Testis (tissue), 2 donors: Measurements from ENCODE around the gene MEG3.

Experiments used
- POLR2A ChIP-seq: fragments of 450-650 bp; IDR thresholded peaks from one replicate; pipeline ENCODE4 v1.6.1; 2017; ENCODE audit warnings: antibody characterized with exemption, mild to moderate bottlenecking, moderate library complexity
- TF ChIP-seq, protein P1 (sequence below), 3 experiments: fragments of 450-650 bp in 2 of 3; fragments of 200-600 bp in 1 of 3; sonication (generic) in 1 of 3; IDR thresholded peaks; one replicate each; pipeline ENCODE4 v1.5.1; 2016 to 2019; ENCODE audit warnings: antibody characterized with exemption in 3 of 3, mild to moderate bottlenecking in 2 of 3, moderate library complexity in 1 of 3

DNA sequence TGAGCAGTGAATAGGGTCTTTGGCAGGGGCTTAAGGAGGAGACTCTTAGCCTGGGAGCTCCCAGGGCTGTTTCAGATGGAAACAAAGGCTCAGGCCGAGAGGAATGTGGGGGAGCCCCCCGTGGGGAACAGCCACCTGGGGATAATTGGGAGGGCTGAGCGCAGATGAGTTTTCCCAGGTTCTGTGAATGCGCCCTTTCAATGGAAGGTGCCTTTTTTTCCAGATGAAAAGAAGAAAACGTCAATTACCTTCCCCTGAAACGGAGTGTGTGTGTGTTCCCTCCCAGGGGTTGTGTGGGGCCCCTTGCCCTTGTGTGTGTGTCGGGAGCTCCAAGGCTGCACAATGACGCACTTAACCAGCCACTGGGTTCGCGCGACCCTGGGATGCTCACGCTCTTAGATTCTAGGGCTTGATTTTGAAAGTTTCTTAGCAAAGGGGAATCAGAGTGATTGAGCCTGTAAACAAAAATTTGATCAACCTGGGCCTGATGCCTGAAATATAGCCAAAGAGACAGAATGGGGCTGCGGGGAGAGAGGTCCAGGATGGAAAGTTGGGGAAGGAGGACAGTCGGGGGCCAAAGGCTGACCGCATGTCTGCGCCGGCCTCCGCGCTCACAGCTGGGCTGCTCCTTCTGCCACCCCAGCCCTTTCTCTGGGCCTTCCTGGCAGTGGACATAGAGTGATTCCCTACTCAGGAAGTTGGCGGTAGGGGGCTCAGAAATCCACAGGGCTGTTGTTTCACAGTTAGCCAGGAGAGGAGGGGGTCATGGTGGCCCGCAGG, 14.6 kb downstream of the MEG3 start:
- TF ChIP-seq, protein P1, sequence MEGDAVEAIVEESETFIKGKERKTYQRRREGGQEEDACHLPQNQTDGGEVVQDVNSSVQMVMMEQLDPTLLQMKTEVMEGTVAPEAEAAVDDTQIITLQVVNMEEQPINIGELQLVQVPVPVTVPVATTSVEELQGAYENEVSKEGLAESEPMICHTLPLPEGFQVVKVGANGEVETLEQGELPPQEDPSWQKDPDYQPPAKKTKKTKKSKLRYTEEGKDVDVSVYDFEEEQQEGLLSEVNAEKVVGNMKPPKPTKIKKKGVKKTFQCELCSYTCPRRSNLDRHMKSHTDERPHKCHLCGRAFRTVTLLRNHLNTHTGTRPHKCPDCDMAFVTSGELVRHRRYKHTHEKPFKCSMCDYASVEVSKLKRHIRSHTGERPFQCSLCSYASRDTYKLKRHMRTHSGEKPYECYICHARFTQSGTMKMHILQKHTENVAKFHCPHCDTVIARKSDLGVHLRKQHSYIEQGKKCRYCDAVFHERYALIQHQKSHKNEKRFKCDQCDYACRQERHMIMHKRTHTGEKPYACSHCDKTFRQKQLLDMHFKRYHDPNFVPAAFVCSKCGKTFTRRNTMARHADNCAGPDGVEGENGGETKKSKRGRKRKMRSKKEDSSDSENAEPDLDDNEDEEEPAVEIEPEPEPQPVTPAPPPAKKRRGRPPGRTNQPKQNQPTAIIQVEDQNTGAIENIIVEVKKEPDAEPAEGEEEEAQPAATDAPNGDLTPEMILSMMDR (IDR thresholded peaks at IDR 0.05), result no peak
- TF ChIP-seq POLR2A, result no peak
